Left lobe of liver (tissue), 2 donors: Measurements from ENCODE around the gene CPB1. TPM values are rescaled to one million over a fixed set of nuclear protein-coding genes. Genes with fewer than 3 reads are reported as not detected.

ENCODE experiments used
- ATAC-seq: fragments of 200-7000 bp; cut with Tn5 transposase; one replicate; pipeline ENCODE4 v1.9.1; 2020; ENCODE audit warnings: mild to moderate bottlenecking, moderate library complexity
- DNase-seq: peaks from one replicate; pipeline ENCODE4 v3.0.0-alpha.2; 2020; ENCODE audit warnings: low spot score
- total RNA-seq: library from RNA; stranded (reverse); gene quantifications from one replicate; pipeline ENCODE4 v1.2.1, GENCODE V29; 2021
- donor health status: DM: no; HTN: no; CAD: no; lungs with moderate emphysema.
- donor health status: DM: no; HTN: yes; CAD: no.

Gene CPB1
- total RNA-seq, 1 donor from 2014 or later: 9.3 TPM

- ATAC-seq: no peak
- no peak for DNase-seq
These were observed 602 bp downstream of the CPB1 start for GRCh38 chr3:148828136-148828690.

GRCh38 chr3:148829926-148830325 is 2.3 kb downstream of the CPB1 start:
- ATAC-seq: no peak
- no peak for DNase-seq

GRCh38 chr3:148833223-148833622 is 5.6 kb downstream of the CPB1 start:
- DNase-seq (no peak), ATAC-seq (no peak)

- ATAC-seq (no peak), DNase-seq (no peak)
These were observed 12.2 kb downstream of the CPB1 start for GRCh38 chr3:148839805-148840204.

GRCh38 chr3:148840451-148840850 is 12.8 kb downstream of the CPB1 start:
- ATAC-seq (no peak), DNase-seq (no peak)

GRCh38 chr3:148845756-148846395 is 18.3 kb downstream of the CPB1 start:
- ATAC-seq: no peak

GRCh38 chr3:148847351-148847750 is 19.7 kb downstream of the CPB1 start:
- ATAC-seq: no peak
- DNase-seq: no peak

More at GRCh38 chr3:148845756-148846395, 18.3 kb downstream of the CPB1 start:
- DNase-seq: no peak

GRCh38 chr3:148848410-148848809 is 20.8 kb downstream of the CPB1 start:
- ATAC-seq (no peak), DNase-seq (no peak)

- ATAC-seq (no peak), DNase-seq (no peak)
These were observed 24.8 kb downstream of the CPB1 start for GRCh38 chr3:148852271-148852992.

- no peak for DNase-seq
- no peak for ATAC-seq
These were observed 25.5 kb downstream of the CPB1 start for GRCh38 chr3:148853076-148853475.

- no peak for DNase-seq
- ATAC-seq: no peak
These were observed 26.4 kb downstream of the CPB1 start for GRCh38 chr3:148854061-148854460.

- DNase-seq: no peak
- no peak for ATAC-seq
These were observed 28.8 kb downstream of the CPB1 start for GRCh38 chr3:148856384-148856783.

- no peak for ATAC-seq
These were observed 29.7 kb downstream of the CPB1 start for GRCh38 chr3:148857316-148857715.

GRCh38 chr3:148861277-148861869 is 33.8 kb downstream of the CPB1 start:
- DNase-seq: no peak
- ATAC-seq: peak; percentile 83

More at GRCh38 chr3:148857316-148857715, 29.7 kb downstream of the CPB1 start:
- no peak for DNase-seq

- DNase-seq (no peak), ATAC-seq (no peak)
These were observed 35.7 kb downstream of the CPB1 start for GRCh38 chr3:148863297-148863696.

- ATAC-seq (no peak), DNase-seq (no peak)
These were observed 36.2 kb downstream of the CPB1 start for GRCh38 chr3:148863814-148864213.

GRCh38 chr3:148865049-148865448 is 37.4 kb downstream of the CPB1 start, which contains the start of gene CPA3:
TSS of gene CPA3 (plus strand) at chr3:148865296. CDS start at chr3:148865308, 12 bp downstream.
- ATAC-seq (no peak), DNase-seq (no peak)

GRCh38 chr3:148866261-148866660 is 38.6 kb downstream of the CPB1 start:
- DNase-seq (no peak), ATAC-seq (no peak)

- DNase-seq: no peak
- no peak for ATAC-seq
These were observed 45.8 kb downstream of the CPB1 start for GRCh38 chr3:148873270-148873927.

GRCh38 chr3:148873977-148874376 is 46.4 kb downstream of the CPB1 start:
- DNase-seq (no peak), ATAC-seq (no peak)

- DNase-seq: no peak
These were observed 50.5 kb downstream of the CPB1 start for GRCh38 chr3:148878095-148878494.

More at GRCh38 chr3:148878095-148878494, 50.5 kb downstream of the CPB1 start:
- no peak for ATAC-seq
